Measurements from ENCODE around the gene SLC10A7. TPM values are rescaled to one million over a fixed set of nuclear protein-coding genes. Genes with fewer than 3 reads are reported as not detected.

The SLC10A7 gene
- total and polyA plus RNA-seq, 2 of the 13 experiments (the other 11 are each of a cell fraction or from before 2014, with no cell fraction given) = 18.5 to 18.8 TPM

- no peak for TF ChIP-seq ZNF552 (CRISPR knock-in tag; IDR thresholded peaks at IDR 0.05; ENCODE audit: borderline replicate concordance)
These were observed at the start of gene SLC10A7 (continued) for GRCh38 chr4:146521541-146522097.

- ChIA-PET CTCF (ENCODE audit: low intra/inter-chr PET ratio, low total read pairs) (no interaction called here), POLR2A (no interaction called here)
- no peaks in the 10 kb centered on the region for H3K36me3 ChIP-seq (replicated peaks in 1 of 2; ENCODE audit: control insufficient read depth in 1 of 2, insufficient read depth in 2 of 2, low read length in 2 of 2)
- no peaks in the 10 kb centered on the region for H3K9me3 ChIP-seq (ENCODE audit: low read length)
- intact Hi-C loops (cut with micrococcal nuclease; ENCODE audit: unreplicated experiment) = no loop called here
- no peaks in the 10 kb centered on the region for H3K4me1 ChIP-seq (ENCODE audit: insufficient read depth, low read length)
- no peak overlapping the region for H3K4me2 ChIP-seq (ENCODE audit: low read depth, low read length)
- peaks cover 0 to 3% of the 10 kb centered on the region in 2 experiments; a peak in 1 of 5 replicates for H3K27me3 ChIP-seq (ENCODE audit: control insufficient read depth in 1 of 2, insufficient read depth in 2 of 2, low read length in 2 of 2)
- no peak for TF ChIP-seq MBNL3 (CRISPR knock-in tag; conservative IDR thresholded peaks at IDR 0.05)
- TF ChIP-seq NR3C1 (CRISPR knock-in tag; IDR thresholded peaks at IDR 0.05) = no peak
- TF ChIP-seq ZNF572 (CRISPR knock-in tag; IDR thresholded peaks at IDR 0.05) = no peak
- TF ChIP-seq GRHL1 (CRISPR knock-in tag; conservative IDR thresholded peaks at IDR 0.05) = no peak
- no peak for TF ChIP-seq BATF2 (CRISPR knock-in tag; IDR thresholded peaks at IDR 0.05)
- TF ChIP-seq REPIN1 (CRISPR knock-in tag; IDR thresholded peaks at IDR 0.05; ENCODE audit: borderline replicate concordance, low read depth) = no peak
- TF ChIP-seq REST (IDR thresholded peaks at IDR 0.05; ENCODE audit: borderline replicate concordance in 1 of 2, low read depth in 1 of 2, low read length in 2 of 2) = no peak
- no peak for TF ChIP-seq TAF1 (CRISPR knock-in tag; IDR thresholded peaks at IDR 0.05)
- TF ChIP-seq MED1 (CRISPR knock-in tag; IDR thresholded peaks at IDR 0.05) = no peak
- TF ChIP-seq KLF6 (CRISPR knock-in tag; IDR thresholded peaks at IDR 0.05) = no peak
- TF ChIP-seq SUZ12 (IDR thresholded peaks at IDR 0.05; ENCODE audit: low read depth, low read length) = no peak
- no peak for TF ChIP-seq MTA3 (CRISPR knock-in tag; IDR thresholded peaks at IDR 0.05)
- TF ChIP-seq ZNF501 (CRISPR knock-in tag; IDR thresholded peaks at IDR 0.05) = no peak
- ATAC-seq (no peak), DNase-seq (ENCODE audit: low spot score) (no peak), FAIRE-seq (no peak)
- no peak overlapping the region for H3K27ac ChIP-seq (ENCODE audit: extremely low read length, insufficient read depth, low read length)
- 0% methylated on average over 2 of the region's 2 CpGs for WGBS (ENCODE audit: low lambda C conversion rate)
- H4K20me1 ChIP-seq (ENCODE audit: insufficient read depth, low read length) = no peaks in the 10 kb centered on the region
- no peak overlapping the region for H3K9ac ChIP-seq (ENCODE audit: insufficient read depth, low read depth, low read length)
- no peaks in the 10 kb centered on the region for H3K79me2 ChIP-seq (ENCODE audit: insufficient read depth, low read length)
- in situ Hi-C loops (cut with HindIII; ENCODE audit: extremely low pct_ligation_motif_present, low pct_unique_long_range_greater_than_20kb) = no loop called here
- H3K4me3 ChIP-seq (replicated peaks in 1 of 3; ENCODE audit: insufficient read depth in 1 of 3, low read depth in 2 of 3, low read length in 3 of 3) = no peak overlapping the region
- no peak overlapping the region for H2AFZ ChIP-seq (ENCODE audit: low read length)
- BruUV-seq (replicated peaks) = no TSS peak
These were observed 45.7 kb upstream of the SLC10A7 start for GRCh38 chr4:146567396-146567795.

Measured in HepG2 (cell line).